Spinal cord (tissue), 10 donors: Measurements from ENCODE around the gene LRRC3C. TPM values are rescaled to one million over a fixed set of nuclear protein-coding genes. Genes with fewer than 3 reads are reported as not detected.
A peak's percentile ranks its signal among the peaks of the same experiment; 100 is the strongest.

Experiments used
- DNase-seq, 6 donors: peaks; one replicate each; pipeline versions ENCODE4 v3.0.0 to v3.0.0-alpha.2; 2013 to 2015; ENCODE audit warnings: low spot score in 6 of 6, low read depth in 4 of 6
- H3K27ac ChIP-seq: one replicate; pipeline ENCODE4 v1.5.1; 2013; ENCODE audit warnings: low read depth, low read length, control low read depth
- H3K27me3 ChIP-seq: one replicate; pipeline ENCODE4 v1.6.1; 2013; ENCODE audit warnings: low read length; ENCODE audit not compliant: control insufficient read depth, insufficient read depth
- H3K36me3 ChIP-seq: one replicate; pipeline ENCODE4 v1.6.1; 2013; ENCODE audit warnings: low read length; ENCODE audit not compliant: control insufficient read depth, insufficient read depth
- H3K4me1 ChIP-seq: one replicate; pipeline ENCODE4 v1.6.1; 2013; ENCODE audit warnings: low read length; ENCODE audit not compliant: control insufficient read depth, insufficient read depth
- H3K4me3 ChIP-seq: one replicate; pipeline ENCODE4 v1.5.1; 2013; ENCODE audit warnings: low read depth, low read length, control low read depth
- H3K9me3 ChIP-seq: one replicate; pipeline ENCODE4 v1.6.1; 2013; ENCODE audit warnings: low read length; ENCODE audit not compliant: control insufficient read depth, insufficient read depth
- WGBS: methylation state at CpG from one replicate; pipeline ENCODE4 v1.1.5; 2013; ENCODE audit warnings: missing lambda C conversion rate; ENCODE audit not compliant: insufficient coverage; 5-methylcytosine and 5-hydroxymethylcytosine counted together
- polyA plus RNA-seq, 2 donors: library from polyadenylated mRNA; unstranded; fragments of 120-200 nt; gene quantifications; one replicate each; pipeline ENCODE4 v1.2.1, GENCODE V29; 2013; ENCODE audit not compliant: insufficient read length in 2 of 2
- total RNA-seq, 2 donors: library from RNA; depleted of rRNA in 1 of 2; stranded (reverse); fragments of 120-200 nt in 1 of 2; fragments of >200 nt in 1 of 2; gene quantifications; one replicate each; pipeline versions ENCODE4 v1.2.3 to v1.2.4, GENCODE V29; 2013 to 2014
- donor health status: healthy.

LRRC3C gene
- total and polyA plus RNA-seq, 4 donors: not detected

DNA sequence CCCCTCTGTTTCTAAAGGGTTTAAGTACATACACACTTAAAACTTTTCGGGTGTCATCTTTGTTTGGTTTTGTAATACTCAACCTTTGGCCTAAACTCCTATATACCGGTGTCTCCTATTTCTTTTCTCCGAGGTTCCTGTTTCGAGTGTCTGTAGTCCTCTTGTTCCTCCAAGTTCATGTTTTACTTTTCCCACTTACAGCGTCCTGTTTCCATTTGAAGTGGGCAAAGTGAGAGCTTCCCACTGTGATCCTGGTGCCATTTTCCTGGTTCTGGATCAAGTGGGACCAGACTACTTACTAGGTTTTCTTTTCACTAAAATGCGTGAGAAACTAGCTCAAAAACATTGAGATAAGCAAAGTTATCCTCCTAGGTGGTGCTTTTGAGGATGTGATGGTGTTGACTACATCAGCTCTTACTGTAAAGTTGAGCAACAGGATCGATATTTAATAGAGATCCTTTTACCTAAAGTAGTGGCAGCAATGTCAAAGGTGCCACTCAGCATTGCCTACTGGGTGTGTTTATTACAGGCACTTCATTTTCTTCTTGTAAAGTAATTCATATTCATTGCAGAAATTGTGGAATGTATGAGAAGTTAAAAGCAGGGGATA, 54.3 kb downstream of the LRRC3C start:
- H3K27me3 ChIP-seq: no peaks in the 10 kb centered on the region
- no peaks in the 10 kb centered on the region for H3K9me3 ChIP-seq
- 17% methylated on average over 3 of the region's 7 CpGs for WGBS
- no peak overlapping the region for H3K27ac ChIP-seq
- H3K4me1 ChIP-seq: no peaks in the 10 kb centered on the region
- DNase-seq: no peak
- H3K4me3 ChIP-seq: peak overlapping the region; percentile 86
- peaks cover 30% of the 10 kb centered on the region for H3K36me3 ChIP-seq

DNA sequence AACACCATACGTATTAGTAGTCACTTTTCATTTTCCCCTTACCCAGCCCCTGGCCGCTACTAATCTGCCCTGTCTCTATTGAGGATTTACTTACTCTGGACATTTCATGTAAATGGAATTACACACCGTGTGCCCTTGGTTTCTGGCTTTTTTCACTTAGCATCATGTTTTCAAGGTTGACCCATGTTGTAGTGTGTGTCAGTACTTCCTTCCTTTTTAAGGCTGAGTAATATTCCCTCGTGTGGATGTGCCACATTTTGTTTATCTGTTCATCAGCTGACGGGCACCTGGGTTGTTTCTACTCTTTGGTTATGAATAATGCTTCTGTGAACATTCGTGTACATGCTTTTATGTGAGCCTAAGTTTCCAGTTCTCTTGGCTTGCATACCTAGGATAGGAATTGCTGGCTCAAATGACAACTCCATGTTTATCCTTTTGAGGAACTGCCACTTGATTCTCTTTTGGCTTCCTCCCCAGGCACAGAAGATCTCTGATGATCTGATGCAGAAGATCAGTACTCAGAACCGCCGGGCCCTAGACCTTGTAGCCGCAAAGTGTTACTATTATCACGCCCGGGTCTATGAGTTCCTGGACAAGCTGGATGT, 60.8 kb downstream of the LRRC3C start:
- no peaks in the 10 kb centered on the region for H3K27me3 ChIP-seq
- DNase-seq: no peak
- no peak overlapping the region for H3K4me3 ChIP-seq
- H3K4me1 ChIP-seq: no peaks in the 10 kb centered on the region
- peaks cover 90% of the 10 kb centered on the region for H3K36me3 ChIP-seq
- 94% methylated on average over 9 of the region's 11 CpGs for WGBS
- H3K27ac ChIP-seq: no peak overlapping the region
- H3K9me3 ChIP-seq: no peaks in the 10 kb centered on the region

DNA sequence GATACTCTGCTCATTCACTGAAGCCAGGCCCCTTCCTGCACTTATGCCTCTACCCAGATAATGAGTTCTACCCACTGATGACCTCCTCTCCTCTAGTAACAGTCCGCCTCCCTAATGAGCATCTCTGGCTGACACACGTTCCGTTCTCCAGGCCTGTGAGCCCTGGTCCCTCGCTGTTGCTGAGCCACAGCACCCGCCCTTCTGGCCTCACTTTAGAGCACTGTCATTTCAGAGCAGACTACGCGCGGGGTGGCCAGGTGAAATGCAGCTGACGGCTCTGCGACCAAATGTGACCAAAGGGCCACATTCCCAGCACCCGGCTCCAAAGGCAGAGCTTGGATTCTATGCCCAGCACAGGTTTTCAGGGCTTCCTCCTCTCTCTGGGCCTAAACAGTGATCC, 66.9 kb downstream of the LRRC3C start:
- Histone ChIP-seq H3K27me3 (no peaks in the 10 kb centered on the region), H3K9me3 (no peaks in the 10 kb centered on the region), H3K27ac (no peak overlapping the region), H3K4me3 (no peak overlapping the region), H3K36me3 (peaks cover 94% of the 10 kb centered on the region), H3K4me1 (no peaks in the 10 kb centered on the region)
- WGBS: 95% methylated on average over 11 of the region's 11 CpGs
- DNase-seq: no peak

Other genes starting within 250 kb of the LRRC3C start
- gene PGAP3, start 239.7 kb upstream of the LRRC3C start, total RNA-seq: 10 to 100 TPM in 1 of 2 donors, 1 to 10 TPM in 1; 9.7 to 30.0 TPM
- gene PGAP3, start 239.7 kb upstream of the LRRC3C start, polyA plus RNA-seq: 10 to 100 TPM; 21.9 to 30.4 TPM
- 10 to 100 TPM; 32.8 to 92.5 TPM for gene ERBB2, start 227.7 kb upstream of the LRRC3C start, total RNA-seq
- 10 to 100 TPM; 40.7 to 57.3 TPM for gene ERBB2, start 227.7 kb upstream of the LRRC3C start, polyA plus RNA-seq
- gene MIEN1, start 197.2 kb upstream of the LRRC3C start, total RNA-seq: 10 to 100 TPM; 14.5 to 49.5 TPM
- 10 to 100 TPM; 71.5 to 71.7 TPM for gene MIEN1, start 197.2 kb upstream of the LRRC3C start, polyA plus RNA-seq
- gene GRB7, start 189.8 kb upstream of the LRRC3C start, total RNA-seq: 1 to 10 TPM in 1 of 2 donors, not detected in 1; 2.6 TPM
- gene GRB7, start 189.8 kb upstream of the LRRC3C start, polyA plus RNA-seq: under 1 TPM; 0.43 to 0.54 TPM
- gene IKZF3, start 63.4 kb upstream of the LRRC3C start, total RNA-seq: under 1 TPM; 0.17 to 0.30 TPM
- gene IKZF3, start 63.4 kb upstream of the LRRC3C start, polyA plus RNA-seq: under 1 TPM; 0.08 to 0.20 TPM
- not detected for gene ZPBP2, start 59.5 kb upstream of the LRRC3C start, total RNA-seq
- not detected for gene ZPBP2, start 59.5 kb upstream of the LRRC3C start, polyA plus RNA-seq
- 1 to 10 TPM; 7.9 to 8.8 TPM for gene GSDMB, start 9.1 kb upstream of the LRRC3C start, total RNA-seq
- 10 to 100 TPM; 11.3 to 26.2 TPM for gene GSDMB, start 9.1 kb upstream of the LRRC3C start, polyA plus RNA-seq
- gene ORMDL3, start 131 bp upstream of the LRRC3C start, total RNA-seq: 100 to 1,000 TPM in 1 of 2 donors, 10 to 100 TPM in 1; 42.2 to 154 TPM
- 10 to 100 TPM; 87.6 to 97.9 TPM for gene ORMDL3, start 131 bp upstream of the LRRC3C start, polyA plus RNA-seq
- gene GSDMA, start 35.3 kb downstream of the LRRC3C start, total RNA-seq: under 1 TPM in 1 of 2 donors, not detected in 1; 0.61 TPM
- gene GSDMA, start 35.3 kb downstream of the LRRC3C start, polyA plus RNA-seq: under 1 TPM; 0.19 to 0.41 TPM
- 10 to 100 TPM; 54.3 to 85.0 TPM for gene PSMD3, start 53.1 kb downstream of the LRRC3C start, total RNA-seq
- 100 to 1,000 TPM; 123 to 136 TPM for gene PSMD3, start 53.1 kb downstream of the LRRC3C start, polyA plus RNA-seq
- under 1 TPM in 1 of 2 donors, not detected in 1; 0.59 TPM for gene CSF3, start 87.7 kb downstream of the LRRC3C start, total RNA-seq
- gene CSF3, start 87.7 kb downstream of the LRRC3C start, polyA plus RNA-seq: not detected
- 10 to 100 TPM; 50.3 to 50.7 TPM for gene MED24, start 126.7 kb downstream of the LRRC3C start, total RNA-seq
- 100 to 1,000 TPM; 120 to 140 TPM for gene MED24, start 126.7 kb downstream of the LRRC3C start, polyA plus RNA-seq
- 100 to 1,000 TPM in 1 of 2 donors, 10 to 100 TPM in 1; 80.1 to 151 TPM for gene THRA, start 135.2 kb downstream of the LRRC3C start, total RNA-seq
- gene THRA, start 135.2 kb downstream of the LRRC3C start, polyA plus RNA-seq: 100 to 1,000 TPM; 243 to 252 TPM
- gene NR1D1, start 172.9 kb downstream of the LRRC3C start, total RNA-seq: 1 to 10 TPM; 3.3 to 3.5 TPM
- gene NR1D1, start 172.9 kb downstream of the LRRC3C start, polyA plus RNA-seq: 10 to 100 TPM; 11.6 to 12.4 TPM
- gene MSL1, start 194.2 kb downstream of the LRRC3C start, total RNA-seq: 100 to 1,000 TPM in 1 of 2 donors, 10 to 100 TPM in 1; 89.4 to 121 TPM
- 100 to 1,000 TPM; 166 to 168 TPM for gene MSL1, start 194.2 kb downstream of the LRRC3C start, polyA plus RNA-seq
- 10 to 100 TPM; 52.0 to 68.4 TPM for gene CASC3, start 212.8 kb downstream of the LRRC3C start, total RNA-seq
- 100 to 1,000 TPM; 122 to 133 TPM for gene CASC3, start 212.8 kb downstream of the LRRC3C start, polyA plus RNA-seq
- gene RAPGEFL1, start 249.7 kb downstream of the LRRC3C start, total RNA-seq: 10 to 100 TPM; 10.6 to 17.7 TPM
- 10 to 100 TPM; 53.0 to 77.1 TPM for gene RAPGEFL1, start 249.7 kb downstream of the LRRC3C start, polyA plus RNA-seq